Esophagus squamous epithelium (tissue), 4 donors: ENCODE data around the gene SNX14.

ENCODE experiments used
- POLR2A ChIP-seq, 4 donors: fragments of 450-650 bp; IDR thresholded peaks; one replicate each; pipeline ENCODE4 v1.6.1; 2017; ENCODE audit warnings: antibody characterized with exemption in 4 of 4, mild to moderate bottlenecking in 4 of 4, moderate library complexity in 3 of 4
- TF ChIP-seq, protein P1 (sequence below), 6 experiments: fragments of 450-650 bp in 4 of 6; fragments of 200-600 bp in 2 of 6; sonication (generic) in 2 of 6; IDR thresholded peaks; one replicate each; pipeline ENCODE4 v1.5.1; 2016 to 2019; ENCODE audit warnings: antibody characterized with exemption in 6 of 6, mild to moderate bottlenecking in 4 of 6, moderate library complexity in 4 of 6

GRCh38 chr6:85490516-85491248, 103.0 kb downstream of the SNX14 start:
- TF ChIP-seq, protein P1, sequence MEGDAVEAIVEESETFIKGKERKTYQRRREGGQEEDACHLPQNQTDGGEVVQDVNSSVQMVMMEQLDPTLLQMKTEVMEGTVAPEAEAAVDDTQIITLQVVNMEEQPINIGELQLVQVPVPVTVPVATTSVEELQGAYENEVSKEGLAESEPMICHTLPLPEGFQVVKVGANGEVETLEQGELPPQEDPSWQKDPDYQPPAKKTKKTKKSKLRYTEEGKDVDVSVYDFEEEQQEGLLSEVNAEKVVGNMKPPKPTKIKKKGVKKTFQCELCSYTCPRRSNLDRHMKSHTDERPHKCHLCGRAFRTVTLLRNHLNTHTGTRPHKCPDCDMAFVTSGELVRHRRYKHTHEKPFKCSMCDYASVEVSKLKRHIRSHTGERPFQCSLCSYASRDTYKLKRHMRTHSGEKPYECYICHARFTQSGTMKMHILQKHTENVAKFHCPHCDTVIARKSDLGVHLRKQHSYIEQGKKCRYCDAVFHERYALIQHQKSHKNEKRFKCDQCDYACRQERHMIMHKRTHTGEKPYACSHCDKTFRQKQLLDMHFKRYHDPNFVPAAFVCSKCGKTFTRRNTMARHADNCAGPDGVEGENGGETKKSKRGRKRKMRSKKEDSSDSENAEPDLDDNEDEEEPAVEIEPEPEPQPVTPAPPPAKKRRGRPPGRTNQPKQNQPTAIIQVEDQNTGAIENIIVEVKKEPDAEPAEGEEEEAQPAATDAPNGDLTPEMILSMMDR (IDR thresholded peaks at IDR 0.05): no peak
- no peak for TF ChIP-seq POLR2A (IDR thresholded peaks at IDR 0.05)
